Amniotic stem cell (primary cell): ENCODE measurements around the gene TDRD9.
"Not testable (repeated sequence)": the region's sequence is repeated elsewhere in the genome, so short reads cannot be mapped to it uniquely, and the experiment has no call there.

Experiments
- DNase-seq: peaks from one replicate; lab custom pipeline; 2025; lab: John Stamatoyannopoulos, UW

TDRD9 gene

DNA sequence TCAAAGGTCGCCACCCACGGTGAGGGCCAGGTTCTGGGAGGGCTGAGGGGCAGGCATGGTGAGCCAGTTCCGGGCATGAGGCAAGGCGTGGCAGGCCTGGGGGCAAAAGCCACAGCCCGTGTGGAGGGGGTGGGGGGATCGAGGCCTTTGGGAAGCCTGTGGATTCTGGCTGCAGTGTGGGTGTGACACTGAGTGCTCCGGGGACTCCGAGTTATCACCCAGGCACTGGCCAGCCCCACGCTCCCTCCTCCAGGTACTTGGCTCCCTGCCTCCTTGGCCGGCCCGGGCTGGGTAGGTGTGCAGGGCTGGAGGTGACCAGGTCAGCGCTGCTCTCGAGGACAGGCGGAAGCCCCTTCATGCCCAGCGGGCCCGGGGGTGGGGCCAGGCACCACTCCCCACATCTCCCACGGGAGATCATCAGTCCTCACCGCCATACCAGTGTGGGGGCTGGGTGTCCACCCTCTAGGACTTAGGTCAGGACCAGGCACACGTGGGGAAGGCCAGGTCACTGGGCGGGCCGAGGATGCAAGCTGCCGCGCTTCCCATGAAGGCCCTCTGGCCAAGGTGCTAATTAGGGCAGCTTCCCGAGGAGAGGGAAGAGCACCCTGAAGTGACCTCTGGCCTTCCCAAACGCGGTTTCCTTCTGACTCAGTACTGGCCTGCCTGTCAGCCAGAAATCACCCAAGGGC, 34.1 kb upstream of the TDRD9 start:
- DNase-seq = no peak

DNA sequence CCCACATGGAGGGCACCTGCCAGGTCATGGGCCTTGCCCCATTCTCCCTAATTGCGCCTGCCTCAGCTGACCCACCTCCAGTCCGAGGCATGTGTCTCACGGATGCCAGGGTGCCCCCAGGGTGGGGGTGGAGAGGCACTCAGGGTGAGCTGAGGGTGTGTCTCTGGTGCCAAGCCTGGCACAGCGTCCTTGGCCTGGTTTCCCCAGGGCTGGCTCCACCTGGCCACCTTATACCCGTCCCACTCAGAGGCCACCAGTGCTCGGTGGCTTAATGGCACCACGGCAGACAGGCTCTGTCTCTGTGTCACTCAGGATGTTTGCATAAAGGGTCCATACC, 33.6 kb upstream of the TDRD9 start:
- DNase-seq = no peak

GRCh38 chr14:103896578-103896977, 31.7 kb upstream of the TDRD9 start:
- DNase-seq = no peak

GRCh38 chr14:103897075-103897947, 30.9 kb upstream of the TDRD9 start:
- DNase-seq = no peak

GRCh38 chr14:103898204-103898603, 30.1 kb upstream of the TDRD9 start:
- no peak for DNase-seq

DNA sequence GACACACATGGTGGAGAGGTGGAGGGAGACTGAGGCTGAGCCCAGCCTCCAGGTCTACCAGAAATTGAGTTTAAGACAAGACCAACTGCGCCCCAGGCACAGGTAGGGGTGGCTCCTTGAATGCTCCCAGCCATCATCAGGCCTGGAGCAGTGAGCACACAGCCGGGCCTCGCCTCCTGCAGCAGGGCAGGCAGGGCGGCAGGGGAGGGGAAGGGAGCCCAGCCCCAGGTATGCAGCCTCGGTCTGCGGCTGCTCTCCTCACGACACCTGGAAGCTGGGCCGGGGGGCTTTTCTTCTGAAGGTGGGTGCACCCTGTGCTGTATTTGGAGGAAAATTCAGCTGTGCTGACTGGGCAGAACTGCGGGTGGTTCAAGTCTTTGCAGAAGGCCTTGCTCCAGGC, 29.5 kb upstream of the TDRD9 start:
- DNase-seq = no peak

GRCh38 chr14:103899316-103899715, 28.9 kb upstream of the TDRD9 start:
- no peak for DNase-seq

- no peak for DNase-seq
Measured at GRCh38 chr14:103899833-103900232, 28.4 kb upstream of the TDRD9 start.

- no peak for DNase-seq
Measured at GRCh38 chr14:103904493-103905107, 23.7 kb upstream of the TDRD9 start.

DNA sequence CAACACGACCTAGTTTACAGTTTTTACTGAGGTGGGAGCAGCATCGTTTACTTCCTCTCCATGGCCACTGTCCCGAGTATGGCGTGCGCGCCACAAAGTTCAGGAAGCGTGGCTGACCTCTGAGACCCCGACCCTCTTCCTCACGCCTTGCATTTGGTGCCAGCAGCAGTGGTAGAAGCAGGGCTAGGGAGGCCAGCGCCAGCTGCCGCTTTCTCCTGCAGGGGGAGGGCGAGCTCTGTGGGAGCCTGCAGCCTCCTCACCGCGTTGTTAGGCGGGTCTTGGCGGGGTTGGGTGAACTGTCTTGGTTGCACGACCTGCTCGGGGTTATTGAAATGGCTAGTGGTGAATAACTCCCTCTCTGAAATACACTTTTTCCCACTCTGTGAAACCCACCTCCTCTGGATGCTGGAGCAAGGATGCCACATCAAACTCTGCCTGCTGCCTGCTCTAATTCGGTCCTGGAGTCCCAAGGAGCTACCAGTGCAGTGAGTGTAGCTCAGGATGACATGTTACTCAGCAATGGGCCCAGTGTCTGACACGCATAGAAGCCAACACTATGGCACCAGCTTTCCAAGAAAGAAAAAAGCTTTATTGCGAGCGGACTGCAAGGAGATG, 22.3 kb upstream of the TDRD9 start:
- DNase-seq = no peak

- DNase-seq = no peak
Measured at GRCh38 chr14:103908580-103908979, 19.7 kb upstream of the TDRD9 start.

- DNase-seq = no peak
Measured at GRCh38 chr14:103909531-103910261, 18.6 kb upstream of the TDRD9 start.

- DNase-seq = peak; percentile 16
Measured at GRCh38 chr14:103910262-103910935, 17.9 kb upstream of the TDRD9 start.

DNA sequence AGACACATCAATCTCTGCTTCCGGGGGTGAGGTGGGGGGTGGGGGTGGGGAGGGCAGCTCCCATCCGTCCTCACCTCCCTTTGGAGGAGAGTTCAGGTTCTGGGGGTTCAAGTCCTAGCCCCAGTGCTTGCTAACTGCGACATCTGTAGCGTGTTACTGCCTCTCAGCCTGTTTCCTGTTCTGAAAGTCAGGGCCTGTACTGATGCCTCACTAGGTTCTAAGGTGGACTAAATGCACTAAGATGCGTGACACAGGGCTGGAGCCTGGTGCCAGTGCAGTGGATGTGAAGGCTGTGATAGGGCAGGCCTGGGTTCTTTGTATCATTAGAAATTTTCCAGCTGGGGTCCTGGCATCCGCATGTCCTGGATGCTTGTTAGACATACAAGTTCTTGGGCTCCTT, 17.3 kb upstream of the TDRD9 start:
- no peak for DNase-seq

DNA sequence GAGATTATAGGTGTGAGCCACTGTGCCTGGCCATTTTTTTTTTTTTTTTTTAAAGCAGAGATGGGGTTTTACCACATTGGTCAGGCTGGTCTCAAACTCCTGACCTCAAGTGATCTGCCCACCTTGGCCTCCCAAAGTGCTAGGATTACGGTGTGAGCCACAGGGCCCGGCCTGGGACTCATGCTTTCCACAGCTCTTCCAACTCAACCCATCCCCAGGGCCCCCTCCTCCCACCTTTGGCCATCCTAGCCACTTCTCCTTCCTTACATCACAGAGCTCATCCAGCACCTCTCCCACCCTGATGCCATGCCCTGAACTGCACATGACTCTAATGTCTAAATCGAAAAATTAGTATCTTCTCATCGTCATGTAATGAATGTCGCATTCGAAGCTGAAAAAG, 12.6 kb upstream of the TDRD9 start:
- DNase-seq = no peak

DNA sequence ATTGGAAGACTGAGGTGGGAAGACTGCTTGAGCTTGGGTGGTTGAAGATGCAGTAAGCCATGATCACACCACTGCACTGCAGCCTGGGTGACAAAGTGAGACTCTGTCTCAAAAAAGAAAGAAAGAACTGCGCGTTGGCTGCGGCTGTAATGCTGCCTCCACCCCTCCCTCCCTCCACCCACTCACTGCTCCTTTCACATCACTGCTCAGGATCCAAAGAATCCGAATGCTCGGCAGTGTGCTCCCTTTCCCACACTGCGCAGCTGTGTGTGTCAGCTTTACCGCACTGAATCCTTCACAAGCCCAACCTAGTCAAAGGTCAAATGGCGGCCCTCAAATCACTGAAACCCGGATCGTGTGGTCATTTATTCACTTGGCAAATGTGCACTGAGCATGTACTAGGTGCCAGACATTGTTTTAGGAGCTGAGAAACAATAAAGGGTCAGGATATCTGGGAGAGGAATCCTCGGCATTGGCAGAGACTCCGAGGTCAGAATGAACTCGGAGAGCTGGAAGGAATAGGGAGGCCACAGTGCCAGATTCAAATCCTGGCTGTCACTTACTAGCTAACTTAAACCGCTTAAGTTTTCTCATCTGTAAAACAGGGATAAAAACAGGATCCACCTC, 11.5 kb upstream of the TDRD9 start:
- no peak for DNase-seq

- DNase-seq = peak; percentile 82
Measured at GRCh38 chr14:103920981-103921854, 7.0 kb upstream of the TDRD9 start.

GRCh38 chr14:103921855-103922200, 6.4 kb upstream of the TDRD9 start:
- not testable (repeated sequence) for DNase-seq

- no peak for DNase-seq
Measured at GRCh38 chr14:103923863-103924262, 4.4 kb upstream of the TDRD9 start.

DNA sequence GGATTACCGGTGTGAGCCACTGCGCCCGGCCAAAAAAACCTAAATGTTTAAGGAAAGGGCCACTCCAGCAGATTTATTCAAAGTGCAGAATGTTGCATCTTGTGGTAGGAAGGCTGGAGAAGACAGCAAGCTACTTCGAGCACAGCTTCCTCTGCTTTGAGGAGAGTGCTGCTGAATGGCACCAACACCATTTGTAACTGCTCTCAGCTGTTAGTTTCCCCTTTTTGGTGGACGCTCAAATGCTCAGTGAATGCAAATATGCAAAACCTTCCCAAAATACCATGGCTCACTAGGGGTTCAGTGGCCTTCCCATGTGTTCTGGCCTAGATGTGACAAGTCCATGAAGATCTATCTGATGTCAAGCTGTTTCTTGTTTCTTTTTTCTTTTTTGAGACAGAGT, 2.9 kb upstream of the TDRD9 start:
- DNase-seq = no peak
